Breast epithelium (tissue), 3 donors: ENCODE measurements around the gene ASMTL.

Experiments
- POLR2A ChIP-seq: fragments of 450-650 bp; IDR thresholded peaks from one replicate; pipeline ENCODE4 v1.6.1; 2016; ENCODE audit warnings: antibody characterized with exemption, mild to moderate bottlenecking, moderate library complexity
- TF ChIP-seq, protein P1 (sequence below), 3 donors: fragments of 450-650 bp; IDR thresholded peaks; one replicate each; pipeline ENCODE4 v1.5.1; 2016 to 2017; ENCODE audit warnings: antibody characterized with exemption in 3 of 3, mild to moderate bottlenecking in 3 of 3, moderate library complexity in 3 of 3

DNA sequence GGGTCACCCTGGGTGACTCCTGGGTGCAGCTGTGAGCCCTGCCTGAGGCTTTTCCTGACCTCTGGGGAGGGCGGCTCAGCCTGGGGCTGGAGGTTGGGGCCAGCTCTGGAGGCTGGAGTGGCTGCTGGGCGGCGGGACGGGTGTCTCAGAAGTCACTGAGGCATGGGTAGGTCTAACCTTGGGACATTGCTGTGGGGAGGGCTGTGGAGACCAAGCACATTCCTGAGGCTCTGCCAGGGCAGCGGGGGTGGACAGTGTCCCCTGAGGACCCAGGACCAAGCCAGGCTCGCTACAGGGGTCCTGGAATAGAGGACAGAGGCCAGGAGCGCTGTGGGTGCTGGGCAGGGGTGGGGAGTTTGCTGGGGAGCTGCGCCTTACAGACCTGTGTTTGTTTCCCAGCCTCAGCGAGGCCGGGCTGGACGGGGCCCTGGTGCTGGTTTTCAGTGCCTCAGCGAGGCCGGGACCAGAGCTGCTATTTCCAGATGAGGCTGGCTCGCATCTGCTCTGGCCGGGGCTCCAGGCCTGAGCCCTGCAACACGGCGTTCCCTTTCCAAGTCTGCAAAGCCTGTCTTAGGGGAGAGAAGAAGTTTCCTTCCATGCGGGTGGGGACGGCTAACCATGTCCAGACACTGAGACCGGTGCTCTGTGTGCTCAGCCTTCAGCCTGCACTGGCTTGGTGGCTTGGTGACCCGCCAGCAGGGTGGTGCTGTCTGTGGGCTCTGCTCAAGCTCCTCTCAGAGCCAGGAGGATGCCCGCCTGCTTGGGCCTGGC lies 57.8 kb downstream of the ASMTL start:
- TF ChIP-seq, protein P1, sequence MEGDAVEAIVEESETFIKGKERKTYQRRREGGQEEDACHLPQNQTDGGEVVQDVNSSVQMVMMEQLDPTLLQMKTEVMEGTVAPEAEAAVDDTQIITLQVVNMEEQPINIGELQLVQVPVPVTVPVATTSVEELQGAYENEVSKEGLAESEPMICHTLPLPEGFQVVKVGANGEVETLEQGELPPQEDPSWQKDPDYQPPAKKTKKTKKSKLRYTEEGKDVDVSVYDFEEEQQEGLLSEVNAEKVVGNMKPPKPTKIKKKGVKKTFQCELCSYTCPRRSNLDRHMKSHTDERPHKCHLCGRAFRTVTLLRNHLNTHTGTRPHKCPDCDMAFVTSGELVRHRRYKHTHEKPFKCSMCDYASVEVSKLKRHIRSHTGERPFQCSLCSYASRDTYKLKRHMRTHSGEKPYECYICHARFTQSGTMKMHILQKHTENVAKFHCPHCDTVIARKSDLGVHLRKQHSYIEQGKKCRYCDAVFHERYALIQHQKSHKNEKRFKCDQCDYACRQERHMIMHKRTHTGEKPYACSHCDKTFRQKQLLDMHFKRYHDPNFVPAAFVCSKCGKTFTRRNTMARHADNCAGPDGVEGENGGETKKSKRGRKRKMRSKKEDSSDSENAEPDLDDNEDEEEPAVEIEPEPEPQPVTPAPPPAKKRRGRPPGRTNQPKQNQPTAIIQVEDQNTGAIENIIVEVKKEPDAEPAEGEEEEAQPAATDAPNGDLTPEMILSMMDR (IDR thresholded peaks at IDR 0.05): no peak
- no peak for TF ChIP-seq POLR2A
